Measurements from ENCODE around the gene RPL5.
A peak's percentile ranks its signal among the peaks of the same experiment; 100 is the strongest.
"Not testable (repeated sequence)": the region's sequence is repeated elsewhere in the genome, so short reads cannot be mapped to it uniquely, and the experiment has no call there.

RPL5 gene

DNA sequence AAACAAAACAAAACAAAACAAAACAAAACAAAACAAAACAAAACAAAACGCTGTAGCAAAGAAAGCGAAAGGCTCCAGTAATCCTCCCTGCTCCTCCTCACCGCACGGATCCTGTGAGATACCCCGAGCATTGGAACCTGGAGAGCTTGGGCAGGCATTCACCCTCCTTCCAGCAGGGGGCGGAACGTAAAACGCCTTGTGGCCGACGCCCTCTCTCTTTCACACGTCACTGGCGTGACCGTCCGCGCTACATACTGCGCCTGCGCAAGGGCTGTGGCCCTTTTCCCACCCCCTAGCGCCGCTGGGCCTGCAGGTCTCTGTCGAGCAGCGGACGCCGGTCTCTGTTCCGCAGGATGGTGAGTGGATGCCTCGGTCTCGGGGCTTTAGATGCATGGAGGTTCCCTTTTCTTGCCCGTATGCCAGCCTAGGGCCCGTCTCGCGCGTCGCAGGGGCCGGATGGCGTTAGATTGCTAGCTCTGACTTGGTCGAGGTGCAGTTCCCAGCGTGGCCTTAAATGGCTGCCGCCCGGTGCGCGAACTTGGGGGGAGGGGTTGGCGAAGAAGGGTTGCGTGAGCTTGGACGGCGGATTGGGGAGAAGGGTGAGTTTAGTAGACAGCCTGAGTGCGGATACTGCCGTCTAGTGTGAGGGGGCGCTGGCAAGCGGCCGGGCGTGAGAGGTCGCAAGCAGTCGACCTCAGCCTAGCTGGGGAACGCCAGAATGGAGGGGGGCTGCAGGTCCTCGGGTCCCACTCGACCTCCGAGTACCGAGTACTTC, at the start of gene RPL5:
Gene RPL5 (plus strand): TSS at position 279 of the 775 bp plus-strand sequence. CDS start 75 bp downstream, at position 354.
- DNase-seq (ENCODE audit: low spot score): peak; percentile 99

- not testable (repeated sequence) for DNase-seq (ENCODE audit: low spot score)
Measured at GRCh38 chr1:92783550-92783949, 48.3 kb upstream of the RPL5 start.

DNA sequence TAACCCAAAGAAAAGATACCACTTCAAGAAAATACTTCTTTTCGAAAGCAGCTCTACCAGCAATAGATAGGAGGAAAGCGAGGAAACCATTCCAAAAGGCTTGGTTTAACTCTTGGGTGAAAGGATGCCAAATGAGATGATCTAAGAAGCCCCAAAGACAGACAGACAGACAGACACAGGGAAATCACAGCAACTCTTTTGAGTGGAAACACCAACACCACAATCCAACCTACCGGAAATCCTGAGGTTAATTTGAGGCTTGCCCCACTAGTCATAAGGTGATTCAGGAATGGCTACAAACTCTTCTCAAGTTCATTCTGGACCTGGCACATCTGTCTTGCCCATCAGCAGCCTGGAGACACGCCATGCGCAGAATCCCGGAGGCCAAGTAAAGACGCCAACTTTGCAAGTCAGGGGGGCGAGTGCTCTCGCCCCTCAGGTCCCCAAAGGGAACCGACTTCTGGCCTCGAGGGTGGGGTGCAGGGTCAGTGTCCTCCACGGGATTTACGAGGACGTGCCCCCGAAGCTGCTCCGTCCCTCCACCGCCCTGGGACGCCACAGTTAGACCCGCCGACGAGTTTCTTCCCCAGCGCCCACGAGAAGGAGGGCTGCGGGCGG, 47.7 kb upstream of the RPL5 start:
- DNase-seq (ENCODE audit: low spot score): no peak

DNA sequence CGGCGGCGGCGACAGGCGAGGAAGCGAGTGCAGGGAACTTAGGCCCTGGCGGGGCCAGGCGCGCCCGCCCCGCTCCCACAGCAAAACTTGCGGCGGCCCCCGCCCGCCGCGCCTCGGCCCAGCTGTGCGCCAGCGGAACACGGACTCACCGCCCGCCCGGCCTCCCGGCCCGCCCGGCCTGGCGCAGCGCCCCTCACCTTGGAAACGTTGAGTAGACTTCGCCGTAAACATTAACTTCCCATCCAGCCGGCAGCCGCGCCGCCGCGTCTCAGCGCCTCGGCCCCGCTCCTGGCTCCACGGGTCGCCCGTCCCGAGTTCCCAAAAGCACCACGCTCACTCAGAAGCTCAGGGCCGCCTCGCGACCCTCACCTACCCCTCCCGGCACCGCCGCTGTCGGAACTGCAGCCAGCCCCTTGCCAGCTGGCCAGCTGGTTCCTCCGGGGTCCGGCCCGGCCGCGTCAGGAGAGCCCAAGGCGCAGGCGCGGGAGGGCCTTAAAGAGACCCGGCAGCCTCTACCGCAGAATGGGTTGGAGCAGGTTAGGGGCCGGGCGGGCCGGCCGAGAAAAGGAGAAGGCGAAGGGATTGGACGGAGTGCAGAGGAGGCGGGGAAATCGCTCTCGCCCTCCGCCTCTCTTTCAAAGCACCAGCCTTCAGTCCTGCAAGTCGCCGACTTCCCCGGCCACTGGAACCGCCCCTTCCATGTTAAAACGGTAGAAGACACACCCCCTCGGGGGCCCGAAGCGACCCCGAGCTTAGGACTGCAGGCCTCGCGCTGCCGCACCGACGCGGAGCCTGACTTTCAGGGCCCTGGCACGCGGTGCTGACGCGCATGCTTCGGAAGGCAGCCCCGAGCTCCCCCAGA, 47.0 kb upstream of the RPL5 start, which contains the start of gene EVI5:
Gene EVI5 (minus strand): TSS at position 470 of the 862 bp plus-strand sequence. CDS start 48,562 bp downstream, outside the sequence.
- DNase-seq (ENCODE audit: low spot score): peak; percentile 79

GRCh38 chr1:92786111-92786901, 45.5 kb upstream of the RPL5 start:
- no peak for DNase-seq (ENCODE audit: low spot score)

DNA sequence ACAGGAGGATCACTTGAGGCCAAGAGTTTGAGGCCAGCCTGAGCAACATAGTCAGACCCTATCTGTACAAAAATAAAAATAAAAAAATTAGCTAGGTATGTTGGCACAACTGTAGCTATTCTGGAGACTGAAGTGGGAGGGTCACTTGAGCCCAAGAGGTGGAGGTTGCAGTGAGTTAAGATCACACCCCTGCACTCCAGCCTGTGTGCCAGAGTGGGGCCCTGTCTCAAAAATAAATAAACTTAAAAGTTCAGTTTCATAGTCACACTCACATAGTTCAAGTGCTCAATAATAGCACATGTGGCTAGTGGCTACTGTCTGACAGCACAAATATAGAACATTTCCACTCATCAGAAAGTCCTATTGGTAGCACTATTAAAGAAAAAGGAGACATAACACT, 41.8 kb upstream of the RPL5 start:
- DNase-seq (ENCODE audit: low spot score): no peak

DNA sequence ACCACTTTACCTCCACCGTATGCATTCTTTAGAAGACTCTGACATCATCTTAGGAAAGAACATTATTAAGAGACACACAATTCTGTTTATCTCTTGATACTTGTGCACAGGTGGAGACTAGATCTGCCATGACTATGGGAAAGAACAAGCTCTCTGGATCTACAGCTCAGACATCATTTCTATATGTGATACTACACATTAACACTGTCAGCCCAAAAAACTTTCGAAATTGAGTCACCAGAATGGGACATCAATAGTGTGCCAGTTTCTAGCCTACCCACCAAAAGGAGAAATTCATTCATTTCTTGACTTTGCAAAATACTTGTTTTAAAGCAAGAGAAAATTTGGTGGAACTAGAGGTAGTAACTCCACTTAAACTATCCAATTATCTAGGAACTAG, 41.0 kb upstream of the RPL5 start:
- DNase-seq (ENCODE audit: low spot score): no peak

DNA sequence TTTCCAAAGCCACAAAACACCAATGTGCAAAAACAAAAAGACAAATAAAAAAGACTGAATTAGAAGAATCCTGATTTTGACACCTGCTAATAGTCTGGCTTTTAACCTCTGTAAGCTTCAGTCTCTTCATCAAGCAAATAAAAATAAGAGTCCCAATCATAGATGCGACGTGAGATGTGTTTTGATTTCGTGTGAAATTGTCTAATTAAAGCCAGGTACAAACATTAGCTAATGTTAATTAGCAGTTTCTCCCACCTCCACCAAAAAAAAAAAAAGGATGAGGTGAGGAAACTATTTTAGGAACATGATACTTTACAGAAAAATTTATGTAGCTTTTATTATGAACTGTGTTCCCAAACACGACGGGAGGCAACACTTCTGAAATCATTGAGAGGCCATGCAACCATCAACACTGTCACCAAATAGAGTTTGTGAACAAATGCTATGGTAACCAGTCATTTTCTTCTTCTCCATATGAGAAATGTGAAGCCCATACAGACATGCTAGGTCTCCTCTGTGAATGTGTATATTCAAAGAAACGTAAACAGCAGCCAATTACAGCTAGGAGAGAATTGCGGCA, 40.3 kb upstream of the RPL5 start:
- no peak for DNase-seq (ENCODE audit: low spot score)

DNA sequence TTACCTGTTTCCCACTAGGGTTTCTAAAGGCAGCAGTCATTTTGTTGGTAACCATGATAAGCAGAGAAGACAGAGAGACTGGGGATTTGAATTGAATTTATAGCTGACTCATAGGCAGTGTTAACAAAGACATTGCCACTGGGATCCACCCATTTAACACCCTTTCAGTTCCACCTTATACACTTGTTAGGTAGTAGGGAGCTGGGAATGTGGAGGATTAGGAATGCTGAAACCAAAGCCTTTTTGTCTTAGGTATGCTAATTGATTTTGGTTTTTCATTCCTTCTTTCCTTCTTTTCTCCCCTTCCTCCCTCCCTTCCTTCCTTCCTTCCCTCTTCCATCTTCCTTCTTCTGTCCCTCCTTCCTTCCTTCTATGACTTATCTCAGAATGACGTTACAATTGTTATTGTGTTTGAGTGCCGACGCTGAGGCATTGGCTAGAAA, 39.5 kb upstream of the RPL5 start:
- DNase-seq (ENCODE audit: low spot score): no peak

GRCh38 chr1:92795166-92795565, 36.7 kb upstream of the RPL5 start:
- no peak for DNase-seq (ENCODE audit: low spot score)

- no peak for DNase-seq (ENCODE audit: low spot score)
Measured at GRCh38 chr1:92797297-92797696, 34.5 kb upstream of the RPL5 start.

DNA sequence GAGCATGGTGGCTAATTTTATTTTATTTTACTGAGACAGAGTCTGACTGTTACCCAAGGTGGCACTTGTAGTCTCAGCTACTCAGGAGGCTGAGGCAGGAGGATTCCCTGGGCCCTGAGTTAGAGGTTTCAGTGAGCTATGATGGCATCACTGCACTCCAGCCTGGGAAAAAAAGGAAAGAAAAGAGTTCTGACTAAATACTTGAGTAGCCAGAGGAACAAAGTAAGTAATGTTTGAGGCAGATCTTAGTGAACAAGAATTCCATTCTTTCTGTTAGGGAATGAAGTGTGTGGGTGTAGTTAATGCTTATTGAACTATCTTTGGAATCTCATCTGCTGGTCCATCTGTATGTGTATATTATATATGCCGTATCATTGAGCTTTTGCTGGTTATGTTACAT, 33.9 kb upstream of the RPL5 start:
- no peak for DNase-seq (ENCODE audit: low spot score)

DNA sequence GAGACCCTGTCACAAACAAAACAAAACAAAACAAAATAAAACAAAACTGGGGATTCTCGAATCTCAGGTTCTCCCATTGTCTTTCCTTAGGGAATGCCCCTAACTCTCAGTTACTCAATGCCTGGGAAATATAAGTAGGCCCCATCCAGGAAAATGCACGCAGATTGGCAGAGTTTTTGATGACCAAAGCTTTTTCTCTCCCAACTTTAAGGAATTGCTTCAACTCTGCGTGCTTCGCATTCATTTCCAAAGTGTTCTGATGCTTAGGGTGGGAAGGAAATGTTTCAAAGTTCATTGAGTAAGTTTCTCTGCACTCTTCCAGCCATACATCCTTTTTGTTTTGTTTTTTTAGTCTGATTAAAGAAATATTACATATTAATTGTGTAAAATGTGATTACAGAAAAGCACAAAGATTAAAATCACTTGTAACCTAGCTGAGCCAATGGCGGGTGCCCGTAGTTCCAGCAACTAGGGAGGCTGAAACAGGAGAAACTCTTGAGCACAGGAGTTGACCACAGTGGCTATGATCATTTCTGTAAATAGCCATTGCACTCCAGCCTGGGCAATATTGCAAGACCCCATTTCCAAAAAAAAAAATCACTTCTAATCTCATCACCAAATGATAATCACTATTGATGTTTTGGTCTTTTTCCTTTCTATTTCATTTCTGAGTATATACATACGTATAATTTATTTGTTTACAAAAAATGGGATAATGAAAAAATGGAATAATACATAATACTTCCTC, 28.5 kb upstream of the RPL5 start:
- no peak for DNase-seq (ENCODE audit: low spot score)

- no peak for DNase-seq (ENCODE audit: low spot score)
Measured at GRCh38 chr1:92804721-92805201, 27.1 kb upstream of the RPL5 start.

DNA sequence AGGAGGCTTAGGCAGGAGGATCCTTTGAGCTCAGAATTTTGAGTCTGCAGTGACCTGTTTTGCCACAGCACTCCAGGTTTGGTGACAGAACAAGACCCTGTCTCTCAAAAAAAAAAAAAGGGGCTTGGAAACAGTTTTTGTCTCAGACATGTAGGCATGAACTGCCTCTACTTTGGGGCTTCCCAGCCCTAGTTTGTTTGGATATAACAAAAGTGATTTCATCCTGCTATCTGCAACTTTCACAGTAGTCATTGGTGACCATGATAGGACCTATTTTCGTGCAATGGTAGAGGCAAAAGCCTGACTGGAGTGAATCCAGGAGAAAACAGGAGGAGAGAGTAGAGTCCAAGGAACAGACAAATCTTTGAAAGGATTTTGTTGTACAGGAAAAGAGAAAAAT, 26.6 kb upstream of the RPL5 start:
- DNase-seq (ENCODE audit: low spot score): no peak

GRCh38 chr1:92808381-92808780, 23.5 kb upstream of the RPL5 start:
- no peak for DNase-seq (ENCODE audit: low spot score)

- DNase-seq (ENCODE audit: low spot score): no peak
Measured at GRCh38 chr1:92816732-92817131, 15.1 kb upstream of the RPL5 start.

- DNase-seq (ENCODE audit: low spot score): no peak
Measured at GRCh38 chr1:92817137-92817697, 14.6 kb upstream of the RPL5 start.

GRCh38 chr1:92817986-92818764, 13.7 kb upstream of the RPL5 start:
- peak; percentile 43 for DNase-seq (ENCODE audit: low spot score)
